Colonic mucosa (tissue), 4 donors: ENCODE measurements around the gene DYNLL1. TPM values are rescaled to one million over a fixed set of nuclear protein-coding genes. Genes with fewer than 3 reads are reported as not detected.

Source experiments
- DNase-seq: peaks from one replicate; pipeline ENCODE4 v3.0.0-alpha.2; 2020
- H3K27ac ChIP-seq: fragments of 200-600 bp; one replicate; pipeline ENCODE4 v1.8.0; 2021
- H3K27me3 ChIP-seq: fragments of 200-600 bp; one replicate; pipeline ENCODE4 v1.8.0; 2021
- H3K36me3 ChIP-seq: fragments of 200-600 bp; one replicate; pipeline ENCODE4 v1.8.0; 2021
- H3K4me1 ChIP-seq: fragments of 200-600 bp; one replicate; pipeline ENCODE4 v1.8.0; 2021; ENCODE audit warnings: mild to moderate bottlenecking
- H3K4me3 ChIP-seq: fragments of 200-600 bp; one replicate; pipeline ENCODE4 v1.8.0; 2021
- H3K9ac ChIP-seq, 2 donors: one replicate each; pipeline ENCODE4 v1.7.0; 2013; ENCODE audit warnings: control low read depth in 2 of 2, low read depth in 2 of 2, low read length in 2 of 2
- H3K9me3 ChIP-seq: fragments of 200-600 bp; one replicate; pipeline ENCODE4 v1.8.0; 2021
- CTCF ChIP-seq: fragments of 200-600 bp; IDR thresholded peaks from one replicate; pipeline ENCODE4 v1.8.0; 2022; ENCODE audit warnings: antibody characterized with exemption, mild to moderate bottlenecking
- intact Hi-C: fragments of 100-400 bp; cut with DNase I; formaldehyde crosslinking; loops from one replicate; pipeline ENCODE4 v1.14.1; 2022
- total RNA-seq, 2 donors: library from RNA; stranded (reverse); fragmentation: NEBNext Ultra II Directional in 1 of 2; extraction: Animal tissue kit (Norgen Biotek cat#: 25700) in 1 of 2; gene quantifications; one replicate each; pipeline ENCODE4 v1.2.1, GENCODE V29; 2021
- donor health status: healthy.
- donor health status: DM: no; HTN: no; CAD: no.
- donor health status: DM: no; HTN: no; CAD: no.

The DYNLL1 gene
- total RNA-seq, 2 donors from 2014 or later = 359 to 463 TPM

- H3K4me1 ChIP-seq = peaks cover 3% of the 10 kb centered on the region
- no peak for TF ChIP-seq CTCF
Measured at GRCh38 chr12:120465756-120466155, 30.2 kb upstream of the DYNLL1 start.

DNA sequence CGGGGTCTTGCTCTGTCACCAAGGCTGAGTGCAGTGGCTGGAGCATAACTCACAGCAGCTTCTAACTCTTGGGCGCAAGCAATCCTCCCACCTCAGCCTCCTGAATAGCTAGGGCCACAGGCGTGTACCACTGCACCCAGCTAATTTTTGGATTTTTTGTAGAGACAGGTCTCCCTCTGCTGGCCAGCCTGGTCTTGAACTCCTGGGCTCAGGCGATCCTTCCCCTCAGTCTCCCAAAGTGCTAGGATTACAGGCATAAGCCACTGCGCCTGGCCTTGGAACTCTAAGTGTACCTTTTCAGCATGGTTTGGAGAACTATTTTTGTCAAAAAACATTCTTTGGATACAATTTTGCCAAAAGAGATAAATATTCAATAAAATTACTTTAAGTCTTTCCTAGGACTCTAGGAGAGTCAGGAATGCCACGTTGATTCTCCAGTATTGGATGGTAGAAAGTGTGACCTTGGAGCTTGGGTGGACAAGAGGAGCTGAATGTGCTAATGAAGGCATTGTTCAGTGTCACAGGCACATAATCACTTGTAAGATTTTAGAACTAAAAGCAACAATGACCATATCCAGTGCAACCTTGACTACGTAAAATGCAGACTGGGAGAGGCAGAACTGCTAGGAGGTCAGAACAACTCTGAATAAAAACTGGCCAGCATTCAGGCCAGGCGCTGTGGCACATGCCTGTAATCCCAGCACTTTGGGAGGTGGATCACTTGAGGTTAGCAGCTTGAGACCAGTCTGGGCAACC is 29.2 kb upstream of the DYNLL1 start:
- TF ChIP-seq CTCF = peak; percentile 23
- H3K36me3 ChIP-seq = peaks cover 22% of the 10 kb centered on the region
- H3K27ac ChIP-seq = no peak overlapping the region
- H3K27me3 ChIP-seq = no peaks in the 10 kb centered on the region
- H3K4me3 ChIP-seq = no peak overlapping the region
- H3K9me3 ChIP-seq = no peaks in the 10 kb centered on the region
- no peak overlapping the region for H3K9ac ChIP-seq
- peaks cover 3% of the 10 kb centered on the region for H3K4me1 ChIP-seq
- intact Hi-C loops = no loop called here
- peak; percentile 28 for DNase-seq

More at GRCh38 chr12:120465756-120466155, 30.2 kb upstream of the DYNLL1 start:
- Histone ChIP-seq H3K9me3 (no peaks in the 10 kb centered on the region), H3K36me3 (peaks cover 22% of the 10 kb centered on the region), H3K27ac (no peak overlapping the region), H3K27me3 (no peaks in the 10 kb centered on the region), H3K9ac (no peak overlapping the region), H3K4me3 (no peak overlapping the region)
- intact Hi-C loops = no loop called here
- DNase-seq = no peak

- no peaks in the 10 kb centered on the region for H3K27me3 ChIP-seq
- no peak overlapping the region for H3K9ac ChIP-seq
- no peaks in the 10 kb centered on the region for H3K9me3 ChIP-seq
- DNase-seq = no peak
- intact Hi-C loops = no loop called here
- no peak overlapping the region for H3K27ac ChIP-seq
- no peak overlapping the region for H3K4me3 ChIP-seq
- TF ChIP-seq CTCF = no peak
- peaks cover 16% of the 10 kb centered on the region for H3K36me3 ChIP-seq
- peaks cover 3% of the 10 kb centered on the region for H3K4me1 ChIP-seq
Measured at GRCh38 chr12:120467439-120467838, 28.5 kb upstream of the DYNLL1 start.

- peak; percentile 31 for DNase-seq
- H3K9ac ChIP-seq = peak overlapping the region; percentile 83 to 97
- peaks cover 3% of the 10 kb centered on the region for H3K4me1 ChIP-seq
- no peaks in the 10 kb centered on the region for H3K9me3 ChIP-seq
- H3K4me3 ChIP-seq = peak overlapping the region; percentile 70
- no peak for TF ChIP-seq CTCF
- no peaks in the 10 kb centered on the region for H3K27me3 ChIP-seq
- H3K36me3 ChIP-seq = peaks cover 9% of the 10 kb centered on the region
- intact Hi-C loops = no loop called here
- peak overlapping the region; percentile 70 for H3K27ac ChIP-seq
Measured at GRCh38 chr12:120468325-120468820, 27.5 kb upstream of the DYNLL1 start.

- peaks cover 9% of the 10 kb centered on the region for H3K36me3 ChIP-seq
- peaks cover 3% of the 10 kb centered on the region for H3K4me1 ChIP-seq
- peak overlapping the region; percentile 83 to 97 for H3K9ac ChIP-seq
- peak overlapping the region; percentile 70 for H3K27ac ChIP-seq
- peak overlapping the region; percentile 70 for H3K4me3 ChIP-seq
- DNase-seq = peak; percentile 47
- no peaks in the 10 kb centered on the region for H3K9me3 ChIP-seq
- intact Hi-C loops = no loop called here
- no peak for TF ChIP-seq CTCF
- H3K27me3 ChIP-seq = no peaks in the 10 kb centered on the region
Measured at GRCh38 chr12:120468821-120469449, 27.0 kb upstream of the DYNLL1 start.
